HG03139 (cell line): ENCODE measurements around the gene CFAP74.

Experiments used
- ATAC-seq: cut with Tn5 transposase; IDR thresholded peaks from one replicate; pipeline ENCODE4 v1.9.1; 2021; ENCODE audit not compliant: unreplicated experiment

Gene CFAP74

DNA sequence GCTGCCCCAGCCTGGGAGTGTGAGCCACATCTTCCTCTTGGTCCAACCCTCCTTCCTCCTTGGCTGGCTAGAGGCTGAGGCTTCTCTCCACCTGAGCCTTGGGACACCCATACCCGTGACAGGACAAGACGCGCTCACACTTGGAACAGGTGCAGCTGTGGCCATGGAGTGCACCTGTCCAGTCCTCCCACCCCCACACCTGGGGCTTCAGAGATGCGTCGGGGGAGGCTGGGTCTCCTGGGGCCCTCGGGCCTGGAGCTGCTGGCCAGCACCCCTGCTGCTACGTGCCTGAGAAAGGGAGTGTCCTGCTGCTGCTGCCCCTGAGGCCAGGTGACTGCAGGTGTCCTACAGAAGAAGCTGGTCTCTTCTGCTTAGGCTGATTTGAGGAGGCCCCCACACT lies 47.5 kb downstream of the CFAP74 start:
- ATAC-seq, result no peak

GRCh38 chr1:1955621-1956094 lies 47.9 kb downstream of the CFAP74 start:
- no peak for ATAC-seq

DNA sequence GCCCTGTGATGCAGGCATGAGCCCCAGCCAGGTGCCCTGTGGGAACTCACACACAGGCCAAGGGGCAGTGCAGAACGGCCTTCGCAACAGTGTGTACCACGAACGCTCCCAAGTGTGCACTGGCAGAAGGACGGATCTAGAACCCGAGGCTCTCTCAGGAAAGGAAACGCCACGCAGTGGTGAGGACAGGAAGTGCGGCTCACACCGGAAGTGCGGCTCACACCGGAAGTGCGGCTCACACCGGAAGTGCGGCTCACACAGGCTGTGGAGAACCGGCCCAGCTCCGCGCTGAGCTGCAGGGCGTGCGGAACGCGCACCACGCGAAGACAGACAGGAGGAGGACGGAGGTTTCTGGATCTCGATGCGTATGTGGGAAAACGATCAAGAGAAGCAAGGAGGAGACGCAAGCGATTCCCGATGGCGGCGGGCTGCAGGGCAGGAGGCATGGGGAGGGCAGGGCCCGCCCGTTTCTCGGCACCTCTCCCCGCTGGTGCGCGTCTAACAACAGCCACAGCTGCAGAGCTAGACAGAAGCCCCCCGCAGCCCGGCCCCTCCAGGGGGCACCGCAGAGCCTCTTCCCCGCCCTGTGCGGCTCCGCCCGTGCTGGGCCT lies 48.6 kb downstream of the CFAP74 start:
- no peak for ATAC-seq

- ATAC-seq, result no peak
Measured at GRCh38 chr1:1954015-1954414, 49.6 kb downstream of the CFAP74 start.

GRCh38 chr1:1950940-1951339 lies 52.6 kb downstream of the CFAP74 start:
- ATAC-seq, result no peak

DNA sequence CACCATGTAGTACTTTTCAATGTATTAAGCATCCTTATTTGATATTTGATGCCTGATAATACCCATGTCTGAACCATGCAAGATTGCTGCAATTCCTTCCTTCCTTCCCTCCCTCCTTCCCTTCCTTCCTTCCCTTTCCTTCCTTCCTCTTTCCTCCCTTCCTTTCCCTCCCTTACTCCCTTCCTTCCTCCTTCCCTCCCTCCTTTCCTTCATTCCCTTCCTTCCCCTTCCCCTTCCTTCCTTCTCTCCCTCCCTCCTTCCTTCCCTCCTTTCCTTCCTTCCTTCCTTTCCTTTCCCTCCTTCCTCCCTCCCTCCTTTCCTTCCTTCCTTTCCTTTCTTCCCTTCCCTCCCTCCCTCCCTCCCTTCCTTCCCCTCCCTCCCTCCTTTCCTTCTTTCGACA lies 54.8 kb downstream of the CFAP74 start:
- ATAC-seq, result no peak

GRCh38 chr1:1947493-1947892 lies 56.1 kb downstream of the CFAP74 start:
- no peak for ATAC-seq

DNA sequence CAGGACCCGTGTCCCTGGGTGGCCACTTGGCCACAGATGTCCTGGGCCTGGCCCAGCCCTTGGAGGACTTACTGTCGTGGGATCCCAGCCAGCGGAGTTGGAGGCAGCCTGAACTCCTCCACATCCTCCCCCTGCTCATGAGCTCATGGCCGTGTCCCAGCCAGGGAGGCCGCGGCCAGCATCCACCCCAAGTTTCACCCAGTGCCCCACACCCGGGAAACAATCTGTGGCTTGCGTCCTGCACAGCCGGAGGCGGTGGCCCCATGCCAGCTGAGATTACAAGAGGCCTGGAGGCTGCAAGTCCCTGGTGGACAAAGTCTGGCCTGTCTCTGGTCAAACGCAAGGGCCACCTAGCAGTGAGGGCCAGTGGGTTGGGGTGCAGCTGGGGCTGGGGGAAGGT lies 57.0 kb downstream of the CFAP74 start:
- no peak for ATAC-seq

- ATAC-seq, result no peak
Measured at GRCh38 chr1:1945782-1946393, 57.7 kb downstream of the CFAP74 start.

DNA sequence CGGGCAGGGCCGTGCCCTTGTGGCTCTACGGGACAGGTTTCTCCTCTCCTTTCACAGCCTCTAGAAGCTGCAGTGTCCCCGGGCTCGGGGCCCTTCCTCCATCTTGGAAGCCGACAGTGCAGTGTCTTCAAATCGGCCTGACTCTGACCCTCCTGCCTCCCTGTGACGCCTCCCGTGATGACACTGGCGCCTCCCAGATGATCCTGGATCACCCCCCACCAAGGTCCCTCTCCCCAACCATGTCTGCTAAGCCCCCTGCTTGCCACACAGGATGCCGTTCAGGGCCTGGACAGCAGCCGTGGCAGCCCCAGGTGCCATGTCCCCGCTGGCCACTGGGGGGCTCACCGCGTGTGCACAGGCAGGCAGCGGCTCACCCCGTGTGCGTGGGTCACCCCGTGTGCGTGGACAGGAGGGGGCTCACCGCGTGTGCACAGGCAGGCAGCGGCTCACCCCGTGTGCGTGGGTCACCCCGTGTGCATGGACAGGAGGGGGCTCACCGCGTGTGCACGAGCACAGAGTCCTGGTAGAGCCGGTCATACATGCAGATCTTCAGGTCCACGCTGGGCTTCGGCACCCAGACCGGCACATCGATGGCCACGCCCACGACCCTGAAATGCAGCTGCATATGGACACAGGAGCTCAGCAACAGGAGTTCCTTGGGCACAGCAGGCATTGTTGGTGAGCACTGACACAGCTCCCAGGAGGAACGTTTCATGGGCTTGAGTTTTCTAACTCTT lies 59.6 kb downstream of the CFAP74 start:
- ATAC-seq, result no peak

GRCh38 chr1:1942753-1943656 lies 60.6 kb downstream of the CFAP74 start:
- ATAC-seq, result no peak

DNA sequence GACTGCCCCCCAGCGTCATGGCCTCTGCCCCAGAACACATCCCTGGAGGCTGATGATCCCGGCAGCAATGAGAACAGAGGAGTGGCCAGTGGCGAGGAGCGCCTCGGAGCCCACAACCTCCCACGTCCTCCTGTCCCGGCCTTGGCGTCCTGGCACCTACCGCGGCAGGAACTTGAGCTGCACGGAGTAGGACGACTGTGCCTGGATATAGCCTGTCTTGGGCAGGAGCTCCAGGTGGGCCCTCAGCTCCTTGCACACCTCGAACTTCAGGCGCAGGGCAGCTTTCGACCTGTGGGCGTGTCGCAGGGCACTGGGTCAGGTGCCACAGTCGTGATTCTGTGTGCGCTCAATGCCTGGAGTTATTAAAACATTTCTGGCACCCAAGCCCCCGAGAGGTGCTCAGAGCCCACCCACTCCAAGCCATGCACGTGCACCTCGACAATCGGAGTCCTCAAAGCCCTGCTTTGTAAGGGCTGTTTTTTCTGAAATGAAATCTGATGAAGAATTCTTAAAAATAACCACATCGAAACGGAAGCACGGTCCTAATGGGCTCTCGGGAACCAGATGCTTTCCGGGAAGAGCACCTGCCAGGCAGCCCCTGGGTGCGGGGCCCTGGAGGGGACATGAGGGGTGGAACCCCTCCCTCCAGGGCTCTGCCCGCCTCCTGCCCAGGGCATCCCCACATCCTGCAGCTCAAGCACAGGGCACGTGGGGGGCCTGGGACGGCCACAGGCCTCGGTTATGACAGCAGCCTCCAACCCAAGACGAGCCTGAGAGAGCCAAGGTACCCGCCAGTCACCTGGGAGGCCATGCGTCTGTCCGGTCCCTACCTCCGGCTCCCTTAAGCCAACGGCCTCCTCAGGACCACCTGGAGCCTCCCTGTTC lies 61.5 kb downstream of the CFAP74 start:
- ATAC-seq, result no peak

- no peak for ATAC-seq
Measured at GRCh38 chr1:1941211-1941841, 62.3 kb downstream of the CFAP74 start.

- no peak for ATAC-seq
Measured at GRCh38 chr1:1940123-1940425, 63.5 kb downstream of the CFAP74 start.

DNA sequence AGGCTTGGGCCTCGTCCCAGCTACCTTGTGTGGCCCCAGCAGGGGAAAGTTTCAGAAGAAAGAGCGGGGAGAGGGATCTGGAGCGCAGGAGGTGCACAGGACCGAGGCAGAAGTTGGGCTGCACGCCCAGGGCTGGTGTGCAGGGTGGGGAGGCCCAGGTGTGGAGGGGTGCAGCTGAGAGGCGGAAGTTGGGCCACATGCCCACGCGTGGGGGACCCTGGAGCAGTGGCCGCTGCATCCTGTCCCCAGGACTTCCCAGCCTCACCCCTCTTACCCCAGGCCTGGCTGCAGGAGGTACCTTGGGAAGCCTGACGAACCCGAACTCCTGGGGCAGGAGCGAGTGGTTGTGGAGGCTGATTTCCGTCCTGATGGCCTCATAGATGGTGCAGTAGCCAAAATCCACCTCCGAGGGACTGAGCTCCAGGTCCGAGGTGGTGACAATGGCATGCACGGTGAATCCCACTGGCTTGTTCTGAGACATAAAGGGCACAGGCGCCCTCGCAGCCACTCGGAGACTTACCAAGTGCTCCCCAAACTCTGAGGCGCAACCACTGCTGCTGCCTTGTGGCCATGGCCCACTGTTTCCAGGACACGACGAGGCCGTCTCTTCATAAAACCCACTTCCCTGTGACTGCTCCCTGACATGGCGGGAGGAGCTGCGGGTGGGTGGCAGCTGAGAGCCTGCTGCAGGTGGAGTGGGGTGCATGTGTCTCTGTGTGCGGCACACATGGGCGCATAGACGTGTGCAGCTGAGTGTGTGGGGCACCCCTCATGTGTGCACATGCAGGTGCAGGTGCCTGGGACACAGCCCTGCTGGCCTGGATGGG lies 64.1 kb downstream of the CFAP74 start:
- no peak for ATAC-seq

GRCh38 chr1:1938613-1939295 lies 64.8 kb downstream of the CFAP74 start:
- no peak for ATAC-seq

- no peak for ATAC-seq
Measured at GRCh38 chr1:1938276-1938573, 65.4 kb downstream of the CFAP74 start.

- ATAC-seq, result no peak
Measured at GRCh38 chr1:1937549-1938275, 65.9 kb downstream of the CFAP74 start.
